ENCODE measurements around the gene OAF. TPM values are rescaled to one million over a fixed set of nuclear protein-coding genes. Genes with fewer than 3 reads are reported as not detected.

OAF gene
- total and polyA plus RNA-seq, 2 experiments from 2014 or later = 1.1 to 3.0 TPM

- no peak overlapping the region for H2AFZ ChIP-seq
- H3K27me3 Mint-ChIP-seq (ENCODE audit: insufficient read depth, low read depth, poor library complexity) = peaks cover 40% of the 10 kb centered on the region
- H3K4me3 ChIP-seq = no peak overlapping the region
- TF ChIP-seq STAT1 (IDR thresholded peaks at IDR 0.05; ENCODE audit: unreplicated experiment) = no peak
- no peak for TF ChIP-seq ZNF462 (CRISPR knock-in tag; IDR thresholded peaks at IDR 0.05)
- TF ChIP-seq ZNF114 (CRISPR knock-in tag; IDR thresholded peaks at IDR 0.05) = no peak
- no peak for TF ChIP-seq NANOG (IDR thresholded peaks at IDR 0.05; ENCODE audit: borderline replicate concordance)
- no peak for TF ChIP-seq ETS1 (IDR thresholded peaks at IDR 0.05)
- no peak for TF ChIP-seq EZH2phosphoT487 (IDR thresholded peaks at IDR 0.05; ENCODE audit: unreplicated experiment)
- no peak for TF ChIP-seq CREB1 (CRISPR knock-in tag; IDR thresholded peaks at IDR 0.05; ENCODE audit: low read depth)
- no peak for TF ChIP-seq EZH2 (IDR thresholded peaks at IDR 0.05; ENCODE audit: low read depth, unreplicated experiment)
- TF ChIP-seq CTCF (conservative IDR thresholded peaks at IDR 0.05; ENCODE audit: low read depth in 2 of 2) = no peak
- TF ChIP-seq REST (IDR thresholded peaks at IDR 0.05; ENCODE audit: unreplicated experiment) = no peak
- no peak for TF ChIP-seq ZNF331 (CRISPR knock-in tag; IDR thresholded peaks at IDR 0.05; ENCODE audit: low read depth)
- TF ChIP-seq JUNB (IDR thresholded peaks at IDR 0.05; ENCODE audit: unreplicated experiment) = no peak
- no peak for TF ChIP-seq POLR2AphosphoS5 (IDR thresholded peaks at IDR 0.05; ENCODE audit: low read depth)
- H3K27me3 ChIP-seq (ENCODE audit: insufficient read depth) = peaks cover 35% of the 10 kb centered on the region
- no peaks in the 10 kb centered on the region for H3K79me2 ChIP-seq (replicated peaks; ENCODE audit: insufficient read depth)
- no peaks in the 10 kb centered on the region for H3F3A ChIP-seq (replicated peaks; ENCODE audit: low read depth)
- H3K36me3 Mint-ChIP-seq (ENCODE audit: low read depth) = no peaks in the 10 kb centered on the region; the same call in 2 of the 3 replicates
- no peak overlapping the region for H3K4me2 ChIP-seq
- no peak overlapping the region for H3K27ac ChIP-seq (ENCODE audit: low read depth)
- DNase-seq (ENCODE audit: low spot score) = no peak
- no peak overlapping the region for H3K27ac Mint-ChIP-seq
- no peak for ATAC-seq
- peaks cover 25% of the 10 kb centered on the region for H3K4me1 Mint-ChIP-seq
- no peaks in the 10 kb centered on the region for H3K4me1 ChIP-seq (ENCODE audit: insufficient read depth)
- H3K4me3 Mint-ChIP-seq = no peak overlapping the region
- no peaks in the 10 kb centered on the region for H3K36me3 ChIP-seq (ENCODE audit: insufficient read depth)
- H4K20me1 ChIP-seq (replicated peaks; ENCODE audit: insufficient read depth) = no peaks in the 10 kb centered on the region
- H3K9me2 ChIP-seq (ENCODE audit: insufficient read depth) = no peaks in the 10 kb centered on the region
- H3K9me3 Mint-ChIP-seq = no peaks in the 10 kb centered on the region
Measured at GRCh38 chr11:120219232-120219937, 8.6 kb downstream of the OAF start.

Data from GM23338 (cell line).